ENCODE results near the gene CA12.

Gene CA12

DNA sequence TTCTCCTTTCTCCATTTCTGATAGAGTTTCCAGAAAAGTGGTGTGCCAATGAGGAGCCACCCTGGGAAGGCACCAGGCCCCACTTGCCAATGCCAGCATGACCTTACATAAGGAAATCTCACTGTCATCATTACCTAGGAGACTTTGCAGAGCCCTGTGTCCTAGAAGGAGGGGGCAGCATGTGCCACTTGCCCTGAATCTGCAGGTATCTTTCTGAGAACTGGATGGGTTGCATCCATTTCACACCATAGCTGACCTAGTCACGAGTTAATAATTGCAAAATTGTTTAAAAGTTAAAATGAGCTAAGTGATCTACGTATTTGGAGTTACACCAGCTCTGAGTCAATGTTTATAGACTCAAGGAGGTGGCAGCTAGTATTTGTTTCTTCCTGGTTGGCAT, 14.3 kb downstream of the CA12 start:
- TF ChIP-seq ZNF70 (CRISPR knock-in tag; IDR thresholded peaks at IDR 0.05): no peak
- TF ChIP-seq GLIS3 (CRISPR knock-in tag; IDR thresholded peaks at IDR 0.05): no peak
- ATAC-seq: no peak

- TF ChIP-seq, protein P1, sequence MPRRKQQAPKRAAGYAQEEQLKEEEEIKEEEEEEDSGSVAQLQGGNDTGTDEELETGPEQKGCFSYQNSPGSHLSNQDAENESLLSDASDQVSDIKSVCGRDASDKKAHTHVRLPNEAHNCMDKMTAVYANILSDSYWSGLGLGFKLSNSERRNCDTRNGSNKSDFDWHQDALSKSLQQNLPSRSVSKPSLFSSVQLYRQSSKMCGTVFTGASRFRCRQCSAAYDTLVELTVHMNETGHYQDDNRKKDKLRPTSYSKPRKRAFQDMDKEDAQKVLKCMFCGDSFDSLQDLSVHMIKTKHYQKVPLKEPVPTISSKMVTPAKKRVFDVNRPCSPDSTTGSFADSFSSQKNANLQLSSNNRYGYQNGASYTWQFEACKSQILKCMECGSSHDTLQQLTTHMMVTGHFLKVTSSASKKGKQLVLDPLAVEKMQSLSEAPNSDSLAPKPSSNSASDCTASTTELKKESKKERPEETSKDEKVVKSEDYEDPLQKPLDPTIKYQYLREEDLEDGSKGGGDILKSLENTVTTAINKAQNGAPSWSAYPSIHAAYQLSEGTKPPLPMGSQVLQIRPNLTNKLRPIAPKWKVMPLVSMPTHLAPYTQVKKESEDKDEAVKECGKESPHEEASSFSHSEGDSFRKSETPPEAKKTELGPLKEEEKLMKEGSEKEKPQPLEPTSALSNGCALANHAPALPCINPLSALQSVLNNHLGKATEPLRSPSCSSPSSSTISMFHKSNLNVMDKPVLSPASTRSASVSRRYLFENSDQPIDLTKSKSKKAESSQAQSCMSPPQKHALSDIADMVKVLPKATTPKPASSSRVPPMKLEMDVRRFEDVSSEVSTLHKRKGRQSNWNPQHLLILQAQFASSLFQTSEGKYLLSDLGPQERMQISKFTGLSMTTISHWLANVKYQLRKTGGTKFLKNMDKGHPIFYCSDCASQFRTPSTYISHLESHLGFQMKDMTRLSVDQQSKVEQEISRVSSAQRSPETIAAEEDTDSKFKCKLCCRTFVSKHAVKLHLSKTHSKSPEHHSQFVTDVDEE (CRISPR knock-in tag; IDR thresholded peaks at IDR 0.05): no peak
- TF ChIP-seq ARNTL (CRISPR knock-in tag; IDR thresholded peaks at IDR 0.05; ENCODE audit: borderline replicate concordance, low read depth) (no peak), OSR1 (CRISPR knock-in tag; IDR thresholded peaks at IDR 0.05) (no peak), TOX (CRISPR knock-in tag; IDR thresholded peaks at IDR 0.05; ENCODE audit: borderline replicate concordance) (no peak), TCF4 (CRISPR knock-in tag; IDR thresholded peaks at IDR 0.05; ENCODE audit: borderline replicate concordance) (no peak), ISL1 (CRISPR knock-in tag; IDR thresholded peaks at IDR 0.05) (no peak), ZFP3 (CRISPR knock-in tag; IDR thresholded peaks at IDR 0.05) (no peak), ZNF8 (CRISPR knock-in tag; IDR thresholded peaks at IDR 0.05) (no peak), ZNF70 (CRISPR knock-in tag; IDR thresholded peaks at IDR 0.05) (no peak)
- TF ChIP-seq, protein P2, sequence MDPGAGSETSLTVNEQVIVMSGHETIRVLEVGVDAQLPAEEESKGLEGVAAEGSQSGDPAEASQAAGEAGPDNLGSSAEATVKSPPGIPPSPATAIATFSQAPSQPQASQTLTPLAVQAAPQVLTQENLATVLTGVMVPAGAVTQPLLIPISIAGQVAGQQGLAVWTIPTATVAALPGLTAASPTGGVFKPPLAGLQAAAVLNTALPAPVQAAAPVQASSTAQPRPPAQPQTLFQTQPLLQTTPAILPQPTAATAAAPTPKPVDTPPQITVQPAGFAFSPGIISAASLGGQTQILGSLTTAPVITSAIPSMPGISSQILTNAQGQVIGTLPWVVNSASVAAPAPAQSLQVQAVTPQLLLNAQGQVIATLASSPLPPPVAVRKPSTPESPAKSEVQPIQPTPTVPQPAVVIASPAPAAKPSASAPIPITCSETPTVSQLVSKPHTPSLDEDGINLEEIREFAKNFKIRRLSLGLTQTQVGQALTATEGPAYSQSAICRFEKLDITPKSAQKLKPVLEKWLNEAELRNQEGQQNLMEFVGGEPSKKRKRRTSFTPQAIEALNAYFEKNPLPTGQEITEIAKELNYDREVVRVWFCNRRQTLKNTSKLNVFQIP (CRISPR knock-in tag; IDR thresholded peaks at IDR 0.05; ENCODE audit: borderline replicate concordance, low read depth): no peak
- peak; percentile 65 for ATAC-seq
Measured at GRCh38 chr15:63366451-63366850, 15.2 kb downstream of the CA12 start.

DNA sequence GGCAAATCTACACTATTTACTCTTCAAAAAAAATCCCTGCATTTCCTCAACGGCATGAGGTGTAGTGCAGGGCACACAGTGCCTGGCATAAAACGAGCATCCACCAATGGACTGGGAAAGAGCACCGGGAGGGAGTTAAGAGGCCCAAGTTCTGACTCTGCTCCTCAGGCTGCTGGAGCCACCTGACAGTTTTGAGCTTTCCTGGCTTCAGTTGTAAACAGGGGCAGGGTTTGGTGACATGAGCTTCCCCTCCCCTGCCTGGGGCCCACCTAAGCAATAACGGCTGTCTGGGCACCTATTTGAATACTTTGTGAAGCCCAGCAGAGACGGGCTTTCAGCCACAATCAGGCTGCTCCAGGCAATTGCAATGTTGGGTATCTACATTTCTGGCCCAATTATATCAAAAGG, 16.4 kb downstream of the CA12 start:
- TF ChIP-seq ZC3H10 (CRISPR knock-in tag; IDR thresholded peaks at IDR 0.05): no peak
- TF ChIP-seq ARNTL (CRISPR knock-in tag; IDR thresholded peaks at IDR 0.05; ENCODE audit: borderline replicate concordance, low read depth): no peak
- TF ChIP-seq RARB (CRISPR knock-in tag; IDR thresholded peaks at IDR 0.05): no peak

DNA sequence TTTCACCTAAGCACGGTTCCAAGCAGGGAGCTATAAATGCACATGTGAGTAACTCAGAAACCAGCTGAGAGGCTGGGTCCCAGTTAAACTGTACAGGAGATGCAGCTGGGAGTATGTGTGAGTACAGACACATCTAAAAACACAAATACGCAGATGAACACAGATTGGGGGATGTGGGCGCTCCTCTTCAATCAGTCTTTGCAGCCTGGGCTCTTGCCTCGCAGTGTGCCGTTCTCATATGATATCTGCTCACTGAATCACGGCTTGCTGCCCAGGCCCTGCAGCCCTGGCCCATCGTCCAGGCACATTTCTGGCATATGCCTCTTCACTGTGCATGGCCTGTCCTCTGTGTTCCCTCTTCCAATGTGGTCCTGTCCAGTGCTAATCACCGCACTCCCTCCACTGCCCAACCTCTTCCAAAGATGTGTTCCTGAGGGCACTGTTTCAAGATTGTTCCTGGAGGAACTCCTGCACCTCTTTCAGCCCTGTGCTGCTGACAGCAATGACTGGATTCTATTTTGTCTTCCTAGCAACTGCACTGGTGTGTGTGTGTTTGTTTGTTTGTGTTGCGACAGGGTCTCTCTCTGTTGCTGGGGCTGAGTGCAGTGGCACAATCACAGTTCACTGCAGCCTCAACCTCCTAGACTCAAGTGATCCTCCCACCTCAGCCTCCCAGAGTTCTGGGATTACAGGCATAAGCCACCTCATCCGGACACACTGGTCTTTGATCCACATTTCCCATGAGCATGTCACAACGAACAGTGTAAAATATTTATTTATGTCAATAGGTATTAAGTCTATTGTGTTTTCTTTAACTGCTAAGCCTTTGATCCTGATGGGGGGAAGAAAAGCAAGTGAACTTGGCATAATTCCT, 17.0 kb downstream of the CA12 start:
- TF ChIP-seq ZFP30 (CRISPR knock-in tag; IDR thresholded peaks at IDR 0.05) (no peak), TCF4 (CRISPR knock-in tag; IDR thresholded peaks at IDR 0.05; ENCODE audit: borderline replicate concordance) (no peak), TOX (CRISPR knock-in tag; IDR thresholded peaks at IDR 0.05; ENCODE audit: borderline replicate concordance) (no peak), CSDC2 (CRISPR knock-in tag; IDR thresholded peaks at IDR 0.05) (no peak), OSR1 (CRISPR knock-in tag; IDR thresholded peaks at IDR 0.05) (no peak), ZNF70 (CRISPR knock-in tag; IDR thresholded peaks at IDR 0.05) (no peak), ZNF8 (CRISPR knock-in tag; IDR thresholded peaks at IDR 0.05) (no peak), CSRNP3 (CRISPR knock-in tag; IDR thresholded peaks at IDR 0.05) (no peak), ISL1 (CRISPR knock-in tag; IDR thresholded peaks at IDR 0.05) (no peak), ZFP3 (CRISPR knock-in tag; IDR thresholded peaks at IDR 0.05) (no peak), GLIS3 (CRISPR knock-in tag; IDR thresholded peaks at IDR 0.05) (no peak)
- TF ChIP-seq, protein P2 (CRISPR knock-in tag; IDR thresholded peaks at IDR 0.05; ENCODE audit: borderline replicate concordance, low read depth): no peak
- peak; percentile 17 for ATAC-seq

More for the DNA sequence above, 16.4 kb downstream of the CA12 start:
- ATAC-seq: no peak

DNA sequence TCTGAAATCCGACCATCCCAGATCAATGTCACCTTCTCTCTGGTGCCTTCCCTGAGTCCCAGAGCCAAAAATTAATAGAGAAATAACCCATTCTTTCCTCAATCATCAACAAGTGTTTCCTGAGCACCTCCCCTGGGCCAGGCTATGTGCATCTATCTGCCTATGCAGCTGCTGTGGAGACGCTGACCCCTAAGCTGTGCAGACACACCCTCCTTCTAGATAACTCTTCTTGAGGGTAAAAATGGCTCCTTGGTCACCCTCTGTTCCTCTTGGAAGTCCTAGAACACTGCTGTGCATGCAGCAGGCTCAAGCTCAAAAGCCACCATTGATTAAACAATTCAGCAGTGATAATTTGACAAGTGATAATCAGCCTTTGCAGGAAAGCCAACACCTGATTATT, 18.4 kb downstream of the CA12 start:
- ATAC-seq: no peak
- no peak for TF ChIP-seq ARNTL (CRISPR knock-in tag; IDR thresholded peaks at IDR 0.05; ENCODE audit: borderline replicate concordance, low read depth)
- TF ChIP-seq CSDC2 (CRISPR knock-in tag; IDR thresholded peaks at IDR 0.05): no peak
